Tibial nerve (tissue), 4 donors: ENCODE measurements around the gene BRINP3. TPM values are rescaled to one million over a fixed set of nuclear protein-coding genes. Genes with fewer than 3 reads are reported as not detected.

ENCODE experiments used
- DNase-seq, 2 donors: peaks; one replicate each; pipeline ENCODE4 v3.0.0-alpha.2; 2019; ENCODE audit warnings: low spot score in 2 of 2
- H3K27ac ChIP-seq, 4 donors: fragments of 200-600 bp; sonication (generic) in 3 of 4; one replicate each; pipeline ENCODE4 v1.5.1; 2017 to 2019; ENCODE audit warnings: mild to moderate bottlenecking in 1 of 4
- H3K27me3 ChIP-seq, 2 donors: fragments of 200-600 bp; sonication (generic) in 1 of 2; one replicate each; pipeline versions ENCODE4 v1.5.1 to v1.6.0; 2017 to 2019
- H3K36me3 ChIP-seq, 3 donors: fragments of 200-600 bp; sonication (generic); one replicate each; pipeline ENCODE4 v1.5.1; 2018 to 2019
- H3K4me1 ChIP-seq, 4 donors: fragments of 200-600 bp; sonication (generic) in 3 of 4; one replicate each; pipeline ENCODE4 v1.5.1; 2017 to 2019
- H3K4me3 ChIP-seq, 4 donors: fragments of 200-600 bp; sonication (generic) in 3 of 4; one replicate each; pipeline ENCODE4 v1.5.1; 2017 to 2019; ENCODE audit warnings: mild to moderate bottlenecking in 1 of 4, moderate library complexity in 1 of 4
- H3K9me3 ChIP-seq, 4 donors: fragments of 200-600 bp; sonication (generic) in 3 of 4; one replicate each; pipeline ENCODE4 v1.5.1; 2017 to 2019
- CTCF ChIP-seq, 5 experiments: fragments of 200-600 bp in 3 of 5; fragments of 450-650 bp in 2 of 5; sonication (generic) in 3 of 5; IDR thresholded peaks; one replicate each; pipeline ENCODE4 v1.5.1; 2016 to 2019; ENCODE audit warnings: antibody characterized with exemption in 5 of 5, mild to moderate bottlenecking in 3 of 5, moderate library complexity in 2 of 5
- EP300 ChIP-seq, 2 donors: sonication (generic); formaldehyde crosslinking; IDR thresholded peaks; one replicate each; pipeline ENCODE4 v1.6.1; 2017; ENCODE audit warnings: antibody characterized with exemption in 2 of 2, mild to moderate bottlenecking in 1 of 2
- POLR2A ChIP-seq, 2 donors: fragments of 450-650 bp; IDR thresholded peaks; one replicate each; pipeline ENCODE4 v1.6.1; 2017; ENCODE audit warnings: antibody characterized with exemption in 2 of 2, mild to moderate bottlenecking in 2 of 2, moderate library complexity in 2 of 2
- WGBS, 2 donors: methylation state at CpG; one replicate each; pipeline ENCODE4 v1.1.5; 2018; 5-methylcytosine and 5-hydroxymethylcytosine counted together
- total RNA-seq, 4 donors: library from RNA; depleted of rRNA; stranded (reverse); fragments of >200 nt; gene quantifications; one replicate each; pipeline ENCODE4 v1.1.0, GENCODE V29; 2016

Gene BRINP3
- total RNA-seq, 4 donors from 2014 or later = 0.20 to 0.21 TPM; not detected in 2

GRCh38 chr1:190170321-190170720 is 307.3 kb downstream of the BRINP3 start:
- no peaks in the 10 kb centered on the region for H3K27me3 ChIP-seq
- no peak overlapping the region for H3K27ac ChIP-seq
- TF ChIP-seq POLR2A (IDR thresholded peaks at IDR 0.05) = no peak
- no peak for TF ChIP-seq EP300 (IDR thresholded peaks at IDR 0.05)
- no peak for TF ChIP-seq CTCF (IDR thresholded peaks at IDR 0.05)
- no peaks in the 10 kb centered on the region for H3K36me3 ChIP-seq
- no peaks in the 10 kb centered on the region for H3K4me1 ChIP-seq
- no peak for DNase-seq
- no peak overlapping the region for H3K4me3 ChIP-seq
- no peaks in the 10 kb centered on the region for H3K9me3 ChIP-seq
- WGBS, 2 donors = 70 to 72% methylated on average over 3 of the region's 3 CpGs

- TF ChIP-seq EP300 (IDR thresholded peaks at IDR 0.05) (no peak), CTCF (IDR thresholded peaks at IDR 0.05) (no peak), POLR2A (IDR thresholded peaks at IDR 0.05) (no peak)
- Histone ChIP-seq H3K4me3 (no peak overlapping the region), H3K36me3 (no peaks in the 10 kb centered on the region), H3K4me1 (no peaks in the 10 kb centered on the region), H3K9me3 (no peaks in the 10 kb centered on the region), H3K27me3 (no peaks in the 10 kb centered on the region), H3K27ac (no peak overlapping the region)
- DNase-seq = no peak
- WGBS, 2 donors = 37 to 45% methylated on average over 3 of the region's 3 CpGs
Measured at GRCh38 chr1:190169311-190170067, 308.2 kb downstream of the BRINP3 start.

- no peak for DNase-seq
- Histone ChIP-seq H3K4me1 (no peaks in the 10 kb centered on the region), H3K9me3 (no peaks in the 10 kb centered on the region), H3K36me3 (no peaks in the 10 kb centered on the region), H3K27me3 (no peaks in the 10 kb centered on the region), H3K4me3 (no peak overlapping the region), H3K27ac (no peak overlapping the region)
- TF ChIP-seq EP300 (IDR thresholded peaks at IDR 0.05) (no peak), POLR2A (IDR thresholded peaks at IDR 0.05) (no peak), CTCF (IDR thresholded peaks at IDR 0.05) (no peak)
- 44% methylated on average over 3 of the region's 3 CpGs for WGBS, 2 donors
Measured at GRCh38 chr1:190168893-190169280, 308.8 kb downstream of the BRINP3 start.

GRCh38 chr1:190168116-190168892 is 309.4 kb downstream of the BRINP3 start:
- Histone ChIP-seq H3K9me3 (no peaks in the 10 kb centered on the region), H3K36me3 (no peaks in the 10 kb centered on the region), H3K27me3 (no peaks in the 10 kb centered on the region), H3K27ac (no peak overlapping the region), H3K4me3 (no peak overlapping the region), H3K4me1 (no peaks in the 10 kb centered on the region)
- DNase-seq = no peak
- no peak for TF ChIP-seq CTCF (IDR thresholded peaks at IDR 0.05)
- WGBS, 2 donors = 89 to 91% methylated on average over 3 of the region's 3 CpGs

- no peaks in the 10 kb centered on the region for H3K27me3 ChIP-seq
- H3K27ac ChIP-seq = no peak overlapping the region
- no peak for DNase-seq
- no peaks in the 10 kb centered on the region for H3K36me3 ChIP-seq
- TF ChIP-seq EP300 (IDR thresholded peaks at IDR 0.05) = no peak
- TF ChIP-seq POLR2A (IDR thresholded peaks at IDR 0.05) = no peak
- TF ChIP-seq CTCF (IDR thresholded peaks at IDR 0.05) = no peak
- H3K9me3 ChIP-seq = no peaks in the 10 kb centered on the region
- no peak overlapping the region for H3K4me3 ChIP-seq
- no peaks in the 10 kb centered on the region for H3K4me1 ChIP-seq
- WGBS, 2 donors = 87 to 93% methylated on average over 2 of the region's 2 CpGs
Measured at GRCh38 chr1:190159146-190159545, 318.5 kb downstream of the BRINP3 start.
